Aorta (tissue), 5 donors: Measurements from ENCODE around the gene B4GALT6. TPM values are rescaled to one million over a fixed set of nuclear protein-coding genes. Genes with fewer than 3 reads are reported as not detected.

ENCODE experiments used
- ATAC-seq: fragments of 200-7000 bp; cut with Tn5 transposase; one replicate; pipeline ENCODE4 v1.9.1; 2022; ENCODE audit warnings: moderate library complexity; ENCODE audit not compliant: low FRiP score
- DNase-seq, 2 donors: peaks; one replicate each; pipeline ENCODE4 v3.0.0-alpha.2; 2020
- H3K27ac ChIP-seq, 2 donors: one replicate each; pipeline ENCODE4 v1.5.1; 2013; ENCODE audit warnings: low read length in 2 of 2, mild to moderate bottlenecking in 2 of 2, moderate library complexity in 2 of 2, control low read depth in 1 of 2, inconsistent platforms in 1 of 2, low read depth in 1 of 2
- H3K27me3 ChIP-seq, 2 donors: one replicate each; pipeline ENCODE4 v1.6.1; 2013; ENCODE audit warnings: control low read depth in 1 of 2, low read length in 1 of 2, mild to moderate bottlenecking in 1 of 2, moderate library complexity in 1 of 2; ENCODE audit not compliant: insufficient read depth in 2 of 2, control insufficient read depth in 1 of 2
- H3K36me3 ChIP-seq, 2 donors: one replicate each; pipeline ENCODE4 v1.6.1; 2013; ENCODE audit warnings: control low read depth in 1 of 2, low read length in 1 of 2, mild to moderate bottlenecking in 1 of 2; ENCODE audit not compliant: insufficient read depth in 2 of 2, control insufficient read depth in 1 of 2
- H3K4me1 ChIP-seq, 2 donors: one replicate each; pipeline ENCODE4 v1.6.1; 2013; ENCODE audit warnings: low read length in 2 of 2, control low read depth in 1 of 2, mild to moderate bottlenecking in 1 of 2, moderate library complexity in 1 of 2; ENCODE audit not compliant: insufficient read depth in 2 of 2, control insufficient read depth in 1 of 2
- H3K4me3 ChIP-seq, 2 donors: one replicate each; pipeline ENCODE4 v1.5.1; 2013; ENCODE audit warnings: low read length in 2 of 2, control low read depth in 1 of 2, mild to moderate bottlenecking in 1 of 2
- H3K9me3 ChIP-seq: one replicate; pipeline ENCODE4 v1.6.1; 2013; ENCODE audit warnings: mild to moderate bottlenecking, low read length; ENCODE audit not compliant: control insufficient read depth
- WGBS, 2 donors: extraction: QIAGEN DNeasy Blood & Tissue Kit; methylation state at CpG; one replicate each; pipeline ENCODE4 v1.1.7; 2013; 5-methylcytosine and 5-hydroxymethylcytosine counted together
- intact Hi-C, 2 donors: fragments of 100-400 bp; cut with DNase I; formaldehyde crosslinking; loops; one replicate each; pipeline versions ENCODE4 v1.14.2 to v1.15.0; 2022
- polyA plus RNA-seq, 2 donors: library from polyadenylated mRNA; stranded (reverse); fragments of 200-250 nt; gene quantifications; one replicate each; pipeline ENCODE4 v1.2.3, GENCODE V29; 2013
- total RNA-seq, 2 donors: library from RNA; stranded (reverse); fragmentation: NEBNext Ultra II Directional; extraction: Animal tissue kit (Norgen Biotek cat#: 25700); gene quantifications; one replicate each; pipeline ENCODE4 v1.2.1, GENCODE V29; 2021
- donor health status: healthy with polysubstance abuse.
- donor health status: Bipolar disorder and iron deficiency.
- donor health status: DM: no; HTN: no; CAD: no.
- donor health status: DM: no; HTN: no; CAD: no.
- donor health status: DM: yes; HTN: yes; CAD: no.

The B4GALT6 gene
- total and polyA plus RNA-seq, 4 donors: 0.87 to 8.4 (median 3.3) TPM

- H3K4me3 ChIP-seq: no peak overlapping the region
- H3K27me3 ChIP-seq: no peaks in the 10 kb centered on the region
- WGBS, 2 donors: 93 to 94% methylated on average over 5 of the region's 5 CpGs
- no peaks in the 10 kb centered on the region for H3K9me3 ChIP-seq
- no peak overlapping the region for H3K27ac ChIP-seq
- DNase-seq (no peak), ATAC-seq (no peak)
- H3K4me1 ChIP-seq: no peaks in the 10 kb centered on the region
- H3K36me3 ChIP-seq: no peaks in the 10 kb centered on the region
- intact Hi-C loops: no loop called here
These were observed 65.6 kb downstream of the B4GALT6 start for GRCh38 chr18:31618801-31619200.

DNA sequence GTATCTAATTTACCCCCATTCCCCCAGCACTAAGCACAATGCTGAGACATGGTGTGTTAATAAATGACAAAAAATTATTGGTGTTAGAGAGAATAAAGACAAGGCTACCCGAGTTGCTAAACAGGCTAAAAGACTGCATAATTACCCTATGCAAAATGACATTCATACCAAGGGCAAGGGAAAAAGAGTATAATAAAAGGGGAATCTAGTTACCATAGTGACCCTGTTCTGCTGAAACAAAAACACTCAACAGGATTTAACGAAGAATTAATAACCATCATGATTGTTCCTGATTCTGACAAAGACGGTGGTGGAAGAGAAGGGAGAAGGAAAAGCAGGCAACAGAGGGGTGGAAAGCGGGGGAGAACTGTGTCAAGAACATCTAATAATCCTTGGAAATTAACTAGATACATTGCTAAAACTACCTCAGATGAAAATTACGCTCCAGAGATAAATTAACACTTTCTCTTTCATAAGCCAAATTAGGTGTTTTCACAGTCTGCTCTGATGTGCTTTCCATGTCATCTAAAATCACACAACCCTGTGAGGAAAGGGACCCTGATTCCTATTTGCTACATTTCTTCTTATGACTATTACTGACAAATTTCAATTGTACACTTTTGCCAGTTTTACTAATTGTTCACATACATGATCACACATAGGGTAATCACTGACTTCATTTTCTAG, 67.2 kb downstream of the B4GALT6 start:
- Histone ChIP-seq H3K9me3 (no peaks in the 10 kb centered on the region), H3K27me3 (no peaks in the 10 kb centered on the region), H3K4me1 (no peaks in the 10 kb centered on the region), H3K4me3 (no peak overlapping the region), H3K27ac (no peak overlapping the region), H3K36me3 (no peaks in the 10 kb centered on the region)
- intact Hi-C loops: no loop called here
- ATAC-seq (no peak), DNase-seq (no peak)
- WGBS, 2 donors: 76 to 78% methylated on average over 5 of the region's 5 CpGs

DNA sequence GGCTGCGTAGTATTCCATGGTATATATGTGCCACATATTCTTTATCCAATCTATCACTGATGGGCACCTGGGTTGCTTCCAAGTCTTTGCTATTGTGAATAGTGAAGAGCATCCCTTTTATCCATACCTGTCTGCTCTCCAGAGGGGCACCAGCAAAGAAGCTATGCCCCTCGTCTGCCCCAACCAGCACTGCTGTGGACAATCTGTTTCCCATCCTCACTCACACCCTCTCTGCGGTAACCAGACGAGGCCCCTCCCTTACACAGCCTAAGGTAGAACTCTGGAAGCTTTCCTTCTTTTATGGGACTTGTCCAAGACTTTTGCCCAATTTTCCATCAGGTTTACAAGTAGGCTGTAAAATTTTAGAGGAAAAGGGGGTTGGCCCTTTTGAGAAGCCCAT, 67.8 kb downstream of the B4GALT6 start:
- no peak for ATAC-seq
- Histone ChIP-seq H3K9me3 (no peaks in the 10 kb centered on the region), H3K36me3 (no peaks in the 10 kb centered on the region), H3K4me3 (no peak overlapping the region), H3K27ac (no peak overlapping the region), H3K27me3 (no peaks in the 10 kb centered on the region), H3K4me1 (no peaks in the 10 kb centered on the region)
- no peak for DNase-seq
- intact Hi-C loops: no loop called here
- WGBS, 2 donors: 87 to 88% methylated on average over 4 of the region's 4 CpGs

- 65 to 78% methylated on average over 2 of the region's 2 CpGs for WGBS, 2 donors
- no peaks in the 10 kb centered on the region for H3K27me3 ChIP-seq
- intact Hi-C loops: no loop called here
- no peaks in the 10 kb centered on the region for H3K4me1 ChIP-seq
- no peaks in the 10 kb centered on the region for H3K36me3 ChIP-seq
- ATAC-seq (no peak), DNase-seq (no peak)
- no peak overlapping the region for H3K4me3 ChIP-seq
- no peak overlapping the region for H3K27ac ChIP-seq
- no peaks in the 10 kb centered on the region for H3K9me3 ChIP-seq
These were observed 70.3 kb downstream of the B4GALT6 start for GRCh38 chr18:31614044-31614443.

- no peak for DNase-seq
- Histone ChIP-seq H3K27ac (no peak overlapping the region), H3K27me3 (no peaks in the 10 kb centered on the region), H3K4me1 (no peaks in the 10 kb centered on the region), H3K36me3 (no peaks in the 10 kb centered on the region), H3K4me3 (no peak overlapping the region), H3K9me3 (no peaks in the 10 kb centered on the region)
- no peak for ATAC-seq
- WGBS, 2 donors: 61% methylated on average over 6 of the region's 6 CpGs
- intact Hi-C loops: no loop called here
These were observed 72.3 kb downstream of the B4GALT6 start for GRCh38 chr18:31612124-31612523.

DNA sequence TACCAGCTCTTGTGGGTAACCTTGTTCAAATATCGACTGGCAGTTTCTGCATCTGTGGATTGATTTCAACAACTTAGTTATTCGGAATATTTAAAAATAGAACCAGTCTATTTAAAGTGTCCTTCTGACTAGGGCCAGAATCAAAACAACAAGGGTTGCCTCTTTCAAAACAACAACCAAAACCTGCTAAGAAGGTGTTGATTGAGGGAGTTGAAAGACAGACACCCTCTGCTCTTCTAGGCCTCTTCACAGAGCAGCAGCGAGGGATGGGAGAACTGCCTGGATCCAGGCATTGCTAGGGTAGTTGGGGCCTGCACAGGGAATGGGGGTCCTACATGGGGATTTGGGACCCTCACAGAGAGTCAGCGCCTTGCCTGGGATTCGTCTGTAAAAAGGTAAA, 72.9 kb downstream of the B4GALT6 start:
- H3K4me1 ChIP-seq: no peaks in the 10 kb centered on the region
- intact Hi-C loops: no loop called here
- no peak overlapping the region for H3K4me3 ChIP-seq
- ATAC-seq (no peak), DNase-seq (no peak)
- H3K27ac ChIP-seq: no peak overlapping the region
- WGBS, 2 donors: 71 to 74% methylated on average over 5 of the region's 5 CpGs
- H3K27me3 ChIP-seq: no peaks in the 10 kb centered on the region
- H3K9me3 ChIP-seq: no peaks in the 10 kb centered on the region
- no peaks in the 10 kb centered on the region for H3K36me3 ChIP-seq

DNA sequence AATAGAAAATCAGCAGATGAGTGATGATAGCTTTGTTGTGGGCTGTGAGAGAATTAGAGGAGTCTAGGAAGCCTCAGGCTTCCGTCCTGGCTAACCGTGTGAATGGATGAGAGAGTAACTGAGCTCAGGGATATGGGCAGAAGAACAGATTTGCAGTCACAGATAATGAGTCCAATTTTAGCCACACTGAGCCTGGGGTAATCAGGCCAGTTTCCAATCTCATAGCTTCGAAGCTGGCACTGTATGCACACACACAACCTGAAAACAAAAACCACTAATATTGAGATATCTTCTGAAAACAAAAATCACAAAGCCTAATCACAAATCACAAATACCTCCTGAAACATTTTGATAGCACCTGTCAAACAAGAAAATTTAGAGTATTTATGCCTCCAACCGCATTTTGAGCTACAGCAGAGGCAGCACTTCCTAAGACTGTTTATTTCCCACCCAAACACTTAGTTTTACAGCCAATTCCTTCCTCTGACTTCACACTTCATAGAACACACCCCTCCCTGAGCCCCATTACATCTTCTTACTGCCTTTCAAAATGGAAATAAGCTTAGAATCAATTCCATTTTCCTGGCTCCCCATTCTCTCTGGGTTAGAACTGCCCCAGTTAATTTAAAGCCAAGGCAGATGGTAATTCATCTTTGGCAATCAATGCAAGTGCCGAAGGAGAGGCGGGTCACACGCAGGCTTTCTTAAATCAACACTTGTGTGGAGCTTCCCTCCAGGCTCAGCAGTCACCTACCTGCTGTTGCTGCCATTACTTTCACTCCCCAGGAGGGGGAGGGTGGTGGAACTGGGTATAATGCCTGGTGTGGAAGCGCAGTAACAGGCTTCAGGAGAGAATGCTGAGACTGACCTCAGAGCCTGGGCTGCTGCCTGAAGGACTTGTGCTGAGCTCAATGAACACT, 73.8 kb downstream of the B4GALT6 start:
- H3K4me1 ChIP-seq: no peaks in the 10 kb centered on the region
- H3K27me3 ChIP-seq: no peaks in the 10 kb centered on the region
- intact Hi-C loops: no loop called here
- no peaks in the 10 kb centered on the region for H3K9me3 ChIP-seq
- H3K27ac ChIP-seq: no peak overlapping the region
- DNase-seq (no peak), ATAC-seq (no peak)
- H3K4me3 ChIP-seq: no peak overlapping the region
- 38 to 42% methylated on average over 8 of the region's 8 CpGs for WGBS, 2 donors
- no peaks in the 10 kb centered on the region for H3K36me3 ChIP-seq

GRCh38 chr18:31609886-31610285, 74.5 kb downstream of the B4GALT6 start:
- Histone ChIP-seq H3K27ac (no peak overlapping the region), H3K27me3 (no peaks in the 10 kb centered on the region), H3K9me3 (no peaks in the 10 kb centered on the region), H3K4me3 (no peak overlapping the region), H3K4me1 (no peaks in the 10 kb centered on the region), H3K36me3 (no peaks in the 10 kb centered on the region)
- ATAC-seq: no peak
- no peak for DNase-seq
- 52 to 61% methylated on average over 2 of the region's 2 CpGs for WGBS, 2 donors
- intact Hi-C loops: no loop called here

DNA sequence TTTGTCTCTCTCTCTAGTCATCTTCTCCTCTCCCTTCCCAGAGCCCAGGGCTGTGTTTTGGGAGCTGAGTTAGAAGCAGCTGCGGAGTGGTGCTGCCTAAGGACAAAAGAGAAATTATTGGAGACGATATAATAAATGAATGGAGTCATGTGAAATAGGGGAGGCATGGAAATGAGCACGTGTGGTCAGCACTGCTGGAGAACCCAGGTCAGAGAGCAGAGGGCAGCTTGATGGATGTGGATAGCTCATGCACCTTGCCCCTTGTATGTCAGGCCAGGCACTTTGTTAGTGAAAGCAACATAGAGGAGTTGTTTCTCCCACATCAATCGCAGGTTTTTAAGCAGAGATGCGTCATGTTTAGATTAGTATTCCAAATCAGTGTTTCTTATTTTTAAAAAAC, 77.0 kb downstream of the B4GALT6 start:
- H3K36me3 ChIP-seq: no peaks in the 10 kb centered on the region
- DNase-seq (no peak), ATAC-seq (no peak)
- H3K27ac ChIP-seq: no peak overlapping the region
- no peaks in the 10 kb centered on the region for H3K27me3 ChIP-seq
- no peaks in the 10 kb centered on the region for H3K4me1 ChIP-seq
- intact Hi-C loops: no loop called here
- WGBS, 2 donors: 52 to 59% methylated on average over 5 of the region's 5 CpGs
- H3K4me3 ChIP-seq: no peak overlapping the region
- no peaks in the 10 kb centered on the region for H3K9me3 ChIP-seq
